GM21786 (cell line): ENCODE measurements around the gene ZNF333.
"Not testable (repeated sequence)": the region's sequence is repeated elsewhere in the genome, so short reads cannot be mapped to it uniquely, and the experiment has no call there.

Experiments
- ATAC-seq: cut with Tn5 transposase; IDR thresholded peaks from one replicate; pipeline ENCODE4 v1.9.1; 2021; ENCODE audit not compliant: unreplicated experiment

Gene ZNF333

DNA sequence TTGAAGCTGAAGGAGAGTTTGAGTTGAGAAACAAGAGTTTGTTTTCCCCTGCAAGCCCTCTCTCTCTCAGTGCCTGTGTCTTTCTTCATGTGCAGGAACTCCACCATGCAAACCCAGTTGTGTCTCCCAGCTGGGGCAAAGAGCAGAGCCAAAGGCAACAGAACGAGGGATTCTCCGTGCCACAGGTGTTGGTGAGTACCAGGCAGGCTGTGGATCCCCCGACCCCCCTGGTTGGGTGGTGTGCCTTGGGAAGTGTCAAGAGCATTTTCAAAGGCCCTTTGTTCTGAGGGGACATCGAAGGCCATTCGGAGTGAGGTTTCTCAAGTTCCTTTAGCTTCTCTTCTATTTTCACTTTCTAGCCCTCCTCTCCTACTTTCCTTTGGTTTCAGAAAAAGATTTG lies 5.6 kb downstream of the ZNF333 start:
- ATAC-seq: no peak

DNA sequence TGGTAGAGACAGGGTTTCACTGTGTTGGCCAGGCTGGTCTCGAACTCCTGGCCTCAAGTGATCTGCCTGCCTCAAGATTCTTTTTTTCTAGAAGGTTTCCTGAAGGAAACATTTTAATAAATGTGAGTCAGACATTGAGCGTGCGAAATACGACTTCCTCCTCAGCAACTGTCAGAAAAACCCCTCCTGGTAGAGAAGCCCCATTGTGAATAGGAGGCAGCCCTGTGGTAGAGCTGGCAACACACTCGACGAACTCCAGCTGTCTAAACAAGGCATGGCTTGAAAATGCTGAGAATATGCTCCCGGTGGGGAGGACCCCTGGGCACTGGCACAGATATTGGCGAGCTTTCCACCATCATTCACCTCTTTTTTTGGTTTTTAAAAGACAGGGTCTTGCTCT lies 9.8 kb downstream of the ZNF333 start:
- no peak for ATAC-seq

DNA sequence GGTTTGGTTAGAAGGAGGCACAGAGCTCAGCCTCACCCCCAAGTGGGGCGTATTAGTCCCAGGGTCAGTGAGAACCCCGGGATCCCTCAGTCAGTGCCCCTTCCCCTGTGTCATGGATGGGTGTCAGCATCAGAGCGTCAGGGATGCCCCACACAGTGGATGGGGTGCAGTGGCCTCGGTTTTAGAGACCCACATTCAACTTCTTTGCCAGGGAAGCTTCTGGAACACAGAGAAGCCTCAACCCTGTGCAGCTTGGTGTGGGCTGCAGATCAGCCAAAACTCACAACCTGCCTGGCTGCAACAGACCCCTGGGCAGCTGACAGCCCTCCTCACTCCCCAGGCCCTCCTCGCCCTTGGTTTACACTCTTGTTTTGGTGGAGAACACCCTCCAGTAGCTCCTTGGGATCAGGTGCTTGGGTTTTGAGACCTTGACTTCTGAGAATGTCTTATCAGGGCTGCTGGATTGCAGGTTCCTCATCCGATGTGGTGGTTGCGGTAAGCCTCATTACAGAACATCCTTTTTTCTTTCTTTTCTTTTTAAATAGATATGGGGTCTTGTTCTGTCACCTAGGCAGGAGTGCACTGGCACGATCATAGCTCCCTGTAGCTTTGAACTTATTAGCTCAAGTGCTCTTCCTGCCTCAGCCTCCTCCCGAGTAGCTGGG lies 11.0 kb downstream of the ZNF333 start:
- no peak for ATAC-seq

DNA sequence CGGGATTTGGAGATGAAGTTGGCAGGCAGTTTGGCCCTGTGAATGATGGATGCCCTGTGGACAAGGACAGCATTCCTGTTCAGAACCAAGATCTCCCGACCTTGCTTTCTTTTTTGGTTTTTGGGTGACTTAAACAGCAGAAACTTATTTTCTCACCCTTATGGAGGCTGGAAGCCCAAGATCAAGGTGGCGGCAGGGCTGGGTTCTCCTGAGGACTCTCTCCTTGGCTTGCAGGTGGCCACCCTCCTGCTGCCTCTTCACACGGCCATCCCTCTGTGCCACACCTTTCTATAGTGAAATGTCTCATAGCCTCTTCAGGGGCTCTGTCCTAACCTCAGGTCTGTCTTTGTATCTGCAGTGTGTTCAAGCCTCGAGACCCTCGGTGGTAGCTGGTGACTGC lies 14.0 kb downstream of the ZNF333 start:
- ATAC-seq: no peak

DNA sequence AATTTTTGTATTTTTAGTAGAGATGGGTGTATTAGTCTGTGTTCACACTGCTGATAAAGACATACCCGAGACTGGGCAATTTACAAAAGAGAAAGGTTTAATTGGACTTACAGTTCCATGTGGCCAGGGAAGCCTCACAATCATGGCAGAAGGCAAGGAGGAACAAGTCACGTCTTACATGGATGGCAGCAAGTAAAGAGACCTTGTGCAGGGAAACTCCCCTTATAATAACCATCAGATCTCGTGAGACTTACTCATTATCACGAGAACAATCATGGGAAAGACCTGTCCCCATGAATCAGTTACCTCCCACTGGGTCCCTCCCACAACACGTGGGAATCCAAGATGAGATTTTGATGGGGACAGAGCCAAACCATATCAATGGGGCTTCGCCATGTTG lies 14.6 kb downstream of the ZNF333 start:
- no peak for ATAC-seq

- no peak for ATAC-seq
Measured at GRCh38 chr19:14715841-14716240, 26.0 kb downstream of the ZNF333 start.

DNA sequence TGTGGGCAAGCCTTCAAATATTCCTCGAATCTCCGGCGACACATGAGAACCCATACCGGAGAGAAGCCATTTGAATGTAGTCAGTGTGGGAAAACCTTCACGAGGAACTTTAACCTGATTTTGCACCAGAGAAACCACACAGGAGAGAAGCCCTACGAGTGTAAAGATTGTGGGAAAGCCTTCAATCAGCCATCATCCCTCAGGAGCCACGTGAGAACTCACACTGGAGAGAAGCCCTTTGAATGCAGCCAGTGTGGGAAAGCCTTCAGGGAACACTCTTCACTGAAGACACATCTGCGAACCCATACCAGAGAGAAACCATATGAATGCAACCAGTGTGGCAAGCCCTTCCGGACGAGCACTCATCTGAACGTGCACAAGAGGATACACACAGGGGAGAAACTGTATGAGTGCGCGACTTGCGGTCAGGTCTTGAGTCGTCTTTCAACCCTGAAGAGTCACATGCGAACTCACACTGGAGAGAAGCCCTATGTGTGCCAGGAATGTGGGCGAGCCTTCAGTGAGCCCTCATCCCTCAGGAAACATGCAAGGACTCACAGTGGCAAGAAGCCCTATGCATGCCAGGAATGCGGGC lies 28.8 kb downstream of the ZNF333 start:
- ATAC-seq: no peak

GRCh38 chr19:14719162-14719561 lies 29.3 kb downstream of the ZNF333 start:
- no peak for ATAC-seq

GRCh38 chr19:14722127-14722526 lies 32.3 kb downstream of the ZNF333 start:
- ATAC-seq: no peak

GRCh38 chr19:14728595-14728994 lies 38.7 kb downstream of the ZNF333 start:
- ATAC-seq: no peak

- ATAC-seq: no peak
Measured at GRCh38 chr19:14731200-14731599, 41.4 kb downstream of the ZNF333 start.

- no peak for ATAC-seq
Measured at GRCh38 chr19:14732510-14732909, 42.7 kb downstream of the ZNF333 start.

DNA sequence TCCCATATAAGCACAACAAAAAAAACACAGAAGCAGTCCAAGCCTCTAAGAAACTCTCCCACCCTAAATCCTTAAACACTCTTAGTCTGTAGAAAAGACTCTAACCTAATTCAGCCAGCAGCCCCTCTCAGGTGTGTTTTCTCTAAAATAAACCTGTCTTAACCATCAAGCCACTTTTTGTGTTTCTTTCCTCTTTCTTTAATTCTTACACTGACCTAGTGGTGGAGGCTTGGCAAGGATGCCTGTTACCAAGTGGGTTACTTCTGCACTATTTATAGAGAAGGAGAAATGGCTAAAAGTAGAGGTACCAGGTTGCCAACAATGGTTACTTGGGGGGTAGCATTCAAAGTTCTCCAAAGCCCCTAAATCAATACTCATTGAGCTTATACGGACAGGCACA lies 43.7 kb downstream of the ZNF333 start:
- no peak for ATAC-seq

GRCh38 chr19:14735915-14736314 lies 46.1 kb downstream of the ZNF333 start:
- ATAC-seq: no peak

- no peak for ATAC-seq
Measured at GRCh38 chr19:14746886-14747285, 57.0 kb downstream of the ZNF333 start.

DNA sequence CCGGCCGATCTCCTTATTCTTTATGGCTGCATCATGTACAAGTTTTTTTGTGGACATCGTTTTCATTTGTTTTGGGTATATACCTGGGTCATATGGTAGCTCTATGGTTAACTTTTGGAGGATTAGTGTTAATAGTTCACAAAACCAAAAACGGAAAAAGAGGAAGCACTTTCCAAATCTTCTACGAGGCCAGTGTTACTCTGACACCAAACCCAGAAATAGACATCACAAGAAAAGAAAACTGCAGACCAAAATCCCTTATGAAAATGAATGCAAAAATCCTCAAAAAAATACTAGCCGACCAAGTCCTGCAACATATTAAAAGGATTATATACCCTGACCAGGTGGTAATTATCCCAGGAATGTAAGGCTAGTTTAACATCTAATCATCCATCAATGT lies 58.8 kb downstream of the ZNF333 start:
- no peak for ATAC-seq

GRCh38 chr19:14758816-14759215 lies 69.0 kb downstream of the ZNF333 start:
- no peak for ATAC-seq

DNA sequence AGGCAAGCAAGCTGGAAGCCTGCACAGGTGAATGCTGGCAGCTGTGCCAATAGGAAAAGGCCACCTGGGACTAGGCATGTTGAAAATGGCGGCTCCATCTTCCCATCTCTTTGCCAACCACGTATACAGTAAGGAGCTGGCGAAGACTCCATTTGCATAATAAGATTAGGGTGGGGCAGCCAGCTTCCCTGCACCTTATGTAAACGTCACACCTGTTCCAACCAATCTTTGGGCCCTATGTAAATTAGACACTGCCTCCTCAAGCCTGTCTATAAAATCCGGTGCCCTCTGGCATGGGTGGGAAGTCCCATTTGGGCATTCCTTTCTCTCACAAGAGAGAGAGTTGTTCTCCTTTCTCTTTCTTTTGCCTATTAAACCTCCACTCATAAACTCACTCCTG lies 71.8 kb downstream of the ZNF333 start:
- ATAC-seq: no peak

GRCh38 chr19:14762111-14762510 lies 72.3 kb downstream of the ZNF333 start:
- no peak for ATAC-seq

DNA sequence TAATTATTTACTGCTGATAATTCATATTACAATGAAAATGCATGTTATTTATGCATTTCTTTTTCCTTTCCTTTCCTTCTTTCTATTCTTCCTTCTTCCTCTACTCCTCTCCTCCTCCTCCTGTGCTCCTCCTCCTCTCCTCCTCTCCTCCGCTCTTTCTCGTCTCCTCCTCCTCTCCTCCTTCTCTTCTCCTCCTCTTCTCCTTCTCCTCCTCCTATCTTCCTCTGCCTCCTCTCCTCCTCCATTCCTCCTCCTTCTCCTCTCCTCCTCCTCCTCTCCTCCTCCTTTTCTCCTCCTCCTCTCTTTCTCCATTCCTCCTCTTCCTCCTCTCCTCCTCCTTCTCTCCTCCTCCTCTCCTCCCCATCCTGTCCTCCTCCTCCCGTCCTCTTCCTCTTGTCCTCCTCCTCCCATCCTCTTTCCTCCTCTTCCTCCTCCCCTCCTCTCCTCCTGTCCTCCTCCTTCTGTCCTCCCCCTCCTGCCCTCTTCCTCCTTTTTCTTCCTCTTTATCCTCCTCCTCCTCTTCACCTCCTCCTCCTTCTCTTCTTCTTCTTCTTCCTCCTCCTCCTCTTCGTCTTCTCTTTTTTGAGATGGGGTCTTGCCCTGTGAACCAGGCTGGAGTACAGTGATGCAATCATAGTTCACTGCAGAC lies 73.8 kb downstream of the ZNF333 start:
- ATAC-seq: no peak

- no peak for ATAC-seq
Measured at GRCh38 chr19:14764401-14764800, 74.6 kb downstream of the ZNF333 start.

GRCh38 chr19:14765403-14765802 lies 75.6 kb downstream of the ZNF333 start:
- not testable (repeated sequence) for ATAC-seq

GRCh38 chr19:14765841-14766240 lies 76.0 kb downstream of the ZNF333 start:
- not testable (repeated sequence) for ATAC-seq
